Measurements from ENCODE around the gene RXFP4. TPM values are rescaled to one million over a fixed set of nuclear protein-coding genes. Genes with fewer than 3 reads are reported as not detected.

Gene RXFP4
- total and polyA plus RNA-seq, 10 donors, result 0.06 to 0.88 TPM; not detected in 8

DNA sequence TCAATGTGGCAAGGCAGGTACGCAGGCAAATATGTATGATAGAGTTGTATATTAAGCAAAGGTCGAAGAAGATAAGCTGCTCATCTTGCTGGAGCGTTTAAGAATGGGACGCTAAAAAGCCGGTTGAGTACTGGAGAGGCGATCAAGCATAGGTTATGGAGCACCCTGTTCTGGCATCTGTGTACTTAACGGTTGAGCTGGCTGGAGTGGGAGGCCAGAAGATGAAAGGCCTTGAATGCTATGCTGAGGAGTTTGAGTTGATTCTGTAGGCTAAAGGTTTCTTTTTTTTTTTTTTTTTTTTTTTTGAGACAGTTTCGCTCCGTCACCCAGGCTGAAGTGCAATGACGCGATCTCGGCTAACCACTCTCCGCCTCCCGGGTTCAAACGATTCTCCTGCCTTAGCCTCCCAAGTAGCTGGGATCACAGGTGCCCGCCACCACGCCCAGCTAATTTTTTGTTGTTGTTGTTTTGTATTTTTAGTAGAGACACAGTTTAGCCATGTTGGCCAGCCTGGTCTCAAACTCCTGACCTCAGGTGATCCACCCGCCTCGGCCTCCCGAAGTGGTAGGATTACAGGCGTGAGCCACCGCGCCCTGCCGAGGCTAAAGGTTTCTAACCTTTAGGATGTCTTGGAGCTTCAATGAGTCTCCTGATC is 6.4 kb upstream of the RXFP4 start:
- DNase-seq, result no peak
- Histone ChIP-seq H3K9me3 (no peaks in the 10 kb centered on the region), H3K27me3 (replicated peaks in 1 of 7) (no peaks in the 10 kb centered on the region), H3K4me3 (peak overlapping the region; percentile 35 to 93 (median 76)), H3K36me3 (peaks cover 0 to 35% (median 23%) of the 10 kb centered on the region in 6 donors), H3K4me1 (peaks cover 49 to 78% (median 68%) of the 10 kb centered on the region in 6 donors), H3K27ac (peak overlapping the region; percentile 90 to 95 (median 94))
- TF ChIP-seq POLR2AphosphoS5 (IDR thresholded peaks at IDR 0.05), result no peak
- TF ChIP-seq POLR2A (IDR thresholded peaks at IDR 0.05), result no peak
- TF ChIP-seq, protein P1, sequence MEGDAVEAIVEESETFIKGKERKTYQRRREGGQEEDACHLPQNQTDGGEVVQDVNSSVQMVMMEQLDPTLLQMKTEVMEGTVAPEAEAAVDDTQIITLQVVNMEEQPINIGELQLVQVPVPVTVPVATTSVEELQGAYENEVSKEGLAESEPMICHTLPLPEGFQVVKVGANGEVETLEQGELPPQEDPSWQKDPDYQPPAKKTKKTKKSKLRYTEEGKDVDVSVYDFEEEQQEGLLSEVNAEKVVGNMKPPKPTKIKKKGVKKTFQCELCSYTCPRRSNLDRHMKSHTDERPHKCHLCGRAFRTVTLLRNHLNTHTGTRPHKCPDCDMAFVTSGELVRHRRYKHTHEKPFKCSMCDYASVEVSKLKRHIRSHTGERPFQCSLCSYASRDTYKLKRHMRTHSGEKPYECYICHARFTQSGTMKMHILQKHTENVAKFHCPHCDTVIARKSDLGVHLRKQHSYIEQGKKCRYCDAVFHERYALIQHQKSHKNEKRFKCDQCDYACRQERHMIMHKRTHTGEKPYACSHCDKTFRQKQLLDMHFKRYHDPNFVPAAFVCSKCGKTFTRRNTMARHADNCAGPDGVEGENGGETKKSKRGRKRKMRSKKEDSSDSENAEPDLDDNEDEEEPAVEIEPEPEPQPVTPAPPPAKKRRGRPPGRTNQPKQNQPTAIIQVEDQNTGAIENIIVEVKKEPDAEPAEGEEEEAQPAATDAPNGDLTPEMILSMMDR (IDR thresholded peaks at IDR 0.05 in 8 of 11, conservative IDR thresholded peaks at IDR 0.05 in 3 of 11), result no peak
- 82 to 89% (median 88%) methylated on average over 24 of the region's 24 CpGs for WGBS, 5 donors
- intact Hi-C loops (cut with DNase I; ENCODE audit: low total_unique reads), result no loop called here

DNA sequence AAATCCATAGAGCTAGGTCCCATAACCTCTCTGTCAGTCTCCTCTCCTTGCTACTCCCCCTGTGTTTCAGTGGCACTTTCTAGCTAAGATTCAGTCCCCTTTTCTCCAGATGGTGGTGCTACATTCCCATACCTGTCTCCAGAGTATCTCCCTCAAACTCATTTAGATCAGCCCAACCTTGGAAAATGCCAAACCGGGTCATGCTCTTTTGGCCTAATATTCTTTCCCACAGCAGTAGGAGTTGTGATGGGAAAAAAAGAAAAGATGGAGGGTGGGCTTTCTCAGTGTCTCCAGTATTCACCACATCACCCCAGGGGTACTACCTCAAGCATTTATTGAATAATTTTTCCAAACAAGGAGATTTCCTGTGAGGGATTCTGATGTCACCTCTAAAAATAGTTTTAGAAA is 3.2 kb upstream of the RXFP4 start:
- H3K36me3 ChIP-seq, result peaks cover 0 to 4% (median 2%) of the 10 kb centered on the region in 6 donors
- intact Hi-C loops (cut with DNase I; ENCODE audit: low total_unique reads), result no loop called here
- H3K9me3 ChIP-seq, result no peaks in the 10 kb centered on the region
- H3K27me3 ChIP-seq (replicated peaks in 1 of 7), result no peaks in the 10 kb centered on the region
- H3K4me1 ChIP-seq, result peaks cover 48 to 78% (median 68%) of the 10 kb centered on the region in 6 donors
- H3K27ac ChIP-seq, result peak overlapping the region; percentile 27 to 90 (median 64)
- WGBS, 5 donors, result 0 to 2% (median 0%) methylated on average over 1 of the region's 1 CpG
- TF ChIP-seq, protein P1 (IDR thresholded peaks at IDR 0.05 in 8 of 11, conservative IDR thresholded peaks at IDR 0.05 in 3 of 11), result peak; percentile 50 to 89 (median 74)
- TF ChIP-seq POLR2A (IDR thresholded peaks at IDR 0.05), result no peak
- TF ChIP-seq POLR2AphosphoS5 (IDR thresholded peaks at IDR 0.05), result peak in 1 of 3 donors; percentile 41
- no peak for DNase-seq
- H3K4me3 ChIP-seq, result no peak overlapping the region

DNA sequence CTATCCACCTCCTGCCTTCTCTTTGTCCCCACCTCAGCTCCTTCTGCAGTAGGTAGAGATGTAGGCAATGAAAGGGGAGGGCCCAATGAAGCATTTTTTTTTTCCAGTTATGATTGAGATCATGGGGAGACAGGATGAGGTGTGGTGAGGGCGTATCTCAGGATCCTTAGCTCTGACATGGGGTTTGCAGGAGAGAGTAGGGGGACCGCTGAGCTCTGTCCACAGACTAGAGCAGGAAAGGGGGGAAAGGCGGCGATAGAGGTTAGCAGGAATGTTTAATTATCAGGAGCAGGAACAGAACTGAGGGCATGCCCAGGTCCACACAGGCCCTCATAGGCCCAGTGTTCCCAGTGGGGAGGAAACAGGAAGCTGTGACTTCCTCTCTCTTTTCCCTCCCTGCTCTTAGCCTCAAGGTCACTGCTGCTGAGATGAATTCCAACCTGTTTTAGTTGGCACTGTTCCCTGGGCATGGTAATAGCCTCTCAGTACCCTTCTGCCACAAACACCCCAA is 901 bp upstream of the RXFP4 start:
- H3K36me3 ChIP-seq, result peaks cover 0 to 3% (median 0%) of the 10 kb centered on the region in 6 donors
- 27 to 51% (median 43%) methylated on average over 4 of the region's 4 CpGs for WGBS, 5 donors
- DNase-seq, result peak; percentile 66
- intact Hi-C loops (cut with DNase I; ENCODE audit: low total_unique reads), result loop anchor here (5.0 kb wide), 1 partner anchor 42 kb away; no protein-coding TSS in a partner anchor
- H3K4me3 ChIP-seq, result no peak overlapping the region
- no peaks in the 10 kb centered on the region for H3K27me3 ChIP-seq (replicated peaks in 1 of 7)
- H3K27ac ChIP-seq, result peak overlapping the region; percentile 70 to 90 (median 79)
- peaks cover 48 to 83% (median 77%) of the 10 kb centered on the region in 6 donors for H3K4me1 ChIP-seq
- TF ChIP-seq POLR2AphosphoS5 (IDR thresholded peaks at IDR 0.05) (peak in 2 of 3 donors; percentile 39 to 76), POLR2A (IDR thresholded peaks at IDR 0.05) (no peak)
- H3K9me3 ChIP-seq, result no peaks in the 10 kb centered on the region

DNA sequence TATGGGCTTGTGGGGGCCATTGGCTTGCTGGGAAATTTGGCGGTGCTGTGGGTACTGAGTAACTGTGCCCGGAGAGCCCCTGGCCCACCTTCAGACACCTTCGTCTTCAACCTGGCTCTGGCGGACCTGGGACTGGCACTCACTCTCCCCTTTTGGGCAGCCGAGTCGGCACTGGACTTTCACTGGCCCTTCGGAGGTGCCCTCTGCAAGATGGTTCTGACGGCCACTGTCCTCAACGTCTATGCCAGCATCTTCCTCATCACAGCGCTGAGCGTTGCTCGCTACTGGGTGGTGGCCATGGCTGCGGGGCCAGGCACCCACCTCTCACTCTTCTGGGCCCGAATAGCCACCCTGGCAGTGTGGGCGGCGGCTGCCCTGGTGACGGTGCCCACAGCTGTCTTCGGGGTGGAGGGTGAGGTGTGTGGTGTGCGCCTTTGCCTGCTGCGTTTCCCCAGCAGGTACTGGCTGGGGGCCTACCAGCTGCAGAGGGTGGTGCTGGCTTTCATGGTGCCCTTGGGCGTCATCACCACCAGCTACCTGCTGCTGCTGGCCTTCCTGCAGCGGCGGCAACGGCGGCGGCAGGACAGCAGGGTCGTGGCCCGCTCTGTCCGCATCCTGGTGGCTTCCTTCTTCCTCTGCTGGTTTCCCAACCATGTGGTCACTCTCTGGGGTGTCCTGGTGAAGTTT is 550 bp downstream of the RXFP4 start:
- H3K27ac ChIP-seq, result peak overlapping the region; percentile 60 to 90 (median 79)
- H3K4me3 ChIP-seq, result no peak overlapping the region
- H3K27me3 ChIP-seq (replicated peaks in 1 of 7), result no peaks in the 10 kb centered on the region
- DNase-seq, result peak; percentile 80
- intact Hi-C loops (cut with DNase I; ENCODE audit: low total_unique reads), result loop anchor here (5.0 kb wide), 1 partner anchor 40 kb away; no protein-coding TSS in a partner anchor
- H3K4me1 ChIP-seq, result peaks cover 62 to 98% (median 91%) of the 10 kb centered on the region in 6 donors
- peaks cover 0 to 16% (median 3%) of the 10 kb centered on the region in 6 donors for H3K36me3 ChIP-seq
- WGBS, 5 donors, result 71 to 94% (median 75%) methylated on average over 12 to 29 of the region's 29 CpGs
- TF ChIP-seq POLR2A (IDR thresholded peaks at IDR 0.05), result no peak
- peak; percentile 67 to 89 (median 68) for TF ChIP-seq POLR2AphosphoS5 (IDR thresholded peaks at IDR 0.05)
- no peaks in the 10 kb centered on the region for H3K9me3 ChIP-seq
